Upper lobe of left lung (tissue), 4 donors: ENCODE results near the gene SGSM1.

Experiments
- CTCF ChIP-seq, 6 experiments: fragments of 450-650 bp in 4 of 6; fragments of 200-600 bp in 2 of 6; sonication (generic) in 2 of 6; IDR thresholded peaks; one replicate each; pipeline ENCODE4 v1.5.1; 2016 to 2019; ENCODE audit warnings: antibody characterized with exemption in 6 of 6
- POLR2A ChIP-seq, 4 donors: fragments of 450-650 bp; IDR thresholded peaks; one replicate each; pipeline ENCODE4 v1.5.1; 2016 to 2017; ENCODE audit warnings: antibody characterized with exemption in 4 of 4, mild to moderate bottlenecking in 2 of 4
- POLR2AphosphoS5 ChIP-seq, 2 donors: sonication (generic); formaldehyde crosslinking; IDR thresholded peaks; one replicate each; pipeline ENCODE4 v1.5.1; 2017; ENCODE audit warnings: antibody characterized with exemption in 2 of 2

DNA sequence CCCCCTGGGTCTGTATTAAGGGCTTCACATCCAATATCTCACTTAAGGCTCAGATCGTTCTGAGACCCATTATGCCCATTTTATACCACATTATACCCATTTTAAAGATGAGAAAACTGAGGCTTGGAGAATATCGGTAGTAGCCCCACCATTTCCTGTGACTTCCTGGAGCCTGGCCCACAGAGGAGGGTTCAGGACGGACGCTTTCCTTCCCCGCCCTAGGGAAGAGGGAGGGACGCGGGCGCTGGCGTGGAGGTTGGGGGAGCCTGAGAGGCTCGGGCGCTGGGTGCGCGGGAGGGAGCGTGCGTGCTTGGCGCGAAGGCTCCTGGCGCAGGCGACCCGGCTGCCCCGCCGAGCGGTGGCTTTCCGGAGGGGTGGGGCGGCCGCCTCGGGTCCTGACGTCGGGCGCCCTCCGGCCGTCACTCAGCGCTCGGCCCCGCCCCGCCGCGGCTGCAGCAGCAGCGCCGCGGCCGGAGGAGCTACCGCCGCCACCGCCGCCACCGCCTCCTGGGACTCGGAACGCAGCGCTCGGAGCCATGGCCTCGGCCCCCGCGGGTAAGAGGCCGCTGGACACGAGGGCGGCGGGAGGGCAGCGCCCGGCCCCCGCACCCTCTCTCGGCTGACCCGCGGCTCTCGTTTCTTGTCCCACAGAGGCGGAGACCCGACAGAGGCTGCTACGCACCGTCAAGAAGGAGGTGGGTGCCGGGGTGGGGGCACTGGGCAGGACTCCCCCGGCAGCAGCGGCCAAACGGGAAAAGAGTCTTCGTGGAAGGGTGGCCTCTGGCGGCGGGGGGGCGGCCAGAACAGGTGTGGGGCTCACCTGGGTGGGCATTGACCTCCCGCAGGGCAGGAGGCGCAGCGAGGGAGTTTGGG is at the start of gene SGSM1:
- TF ChIP-seq CTCF (IDR thresholded peaks at IDR 0.05) (no peak), POLR2AphosphoS5 (IDR thresholded peaks at IDR 0.05) (peak in 1 of 2 donors; percentile 14), POLR2A (IDR thresholded peaks at IDR 0.05) (peak in 2 of 4 donors; percentile 27 to 61)
